Measurements from ENCODE around the gene FOXG1. TPM values are rescaled to one million over a fixed set of nuclear protein-coding genes. Genes with fewer than 3 reads are reported as not detected.

Gene FOXG1
- total and polyA plus RNA-seq, 9 of the 15 experiments (the other 6 are each of a cell fraction or from before 2014, with no cell fraction given): 0.56 to 3.7 (median 0.85) TPM

GRCh38 chr14:28766469-28766955 lies at the start of gene FOXG1 (continued):
- TF ChIP-seq, protein P1, sequence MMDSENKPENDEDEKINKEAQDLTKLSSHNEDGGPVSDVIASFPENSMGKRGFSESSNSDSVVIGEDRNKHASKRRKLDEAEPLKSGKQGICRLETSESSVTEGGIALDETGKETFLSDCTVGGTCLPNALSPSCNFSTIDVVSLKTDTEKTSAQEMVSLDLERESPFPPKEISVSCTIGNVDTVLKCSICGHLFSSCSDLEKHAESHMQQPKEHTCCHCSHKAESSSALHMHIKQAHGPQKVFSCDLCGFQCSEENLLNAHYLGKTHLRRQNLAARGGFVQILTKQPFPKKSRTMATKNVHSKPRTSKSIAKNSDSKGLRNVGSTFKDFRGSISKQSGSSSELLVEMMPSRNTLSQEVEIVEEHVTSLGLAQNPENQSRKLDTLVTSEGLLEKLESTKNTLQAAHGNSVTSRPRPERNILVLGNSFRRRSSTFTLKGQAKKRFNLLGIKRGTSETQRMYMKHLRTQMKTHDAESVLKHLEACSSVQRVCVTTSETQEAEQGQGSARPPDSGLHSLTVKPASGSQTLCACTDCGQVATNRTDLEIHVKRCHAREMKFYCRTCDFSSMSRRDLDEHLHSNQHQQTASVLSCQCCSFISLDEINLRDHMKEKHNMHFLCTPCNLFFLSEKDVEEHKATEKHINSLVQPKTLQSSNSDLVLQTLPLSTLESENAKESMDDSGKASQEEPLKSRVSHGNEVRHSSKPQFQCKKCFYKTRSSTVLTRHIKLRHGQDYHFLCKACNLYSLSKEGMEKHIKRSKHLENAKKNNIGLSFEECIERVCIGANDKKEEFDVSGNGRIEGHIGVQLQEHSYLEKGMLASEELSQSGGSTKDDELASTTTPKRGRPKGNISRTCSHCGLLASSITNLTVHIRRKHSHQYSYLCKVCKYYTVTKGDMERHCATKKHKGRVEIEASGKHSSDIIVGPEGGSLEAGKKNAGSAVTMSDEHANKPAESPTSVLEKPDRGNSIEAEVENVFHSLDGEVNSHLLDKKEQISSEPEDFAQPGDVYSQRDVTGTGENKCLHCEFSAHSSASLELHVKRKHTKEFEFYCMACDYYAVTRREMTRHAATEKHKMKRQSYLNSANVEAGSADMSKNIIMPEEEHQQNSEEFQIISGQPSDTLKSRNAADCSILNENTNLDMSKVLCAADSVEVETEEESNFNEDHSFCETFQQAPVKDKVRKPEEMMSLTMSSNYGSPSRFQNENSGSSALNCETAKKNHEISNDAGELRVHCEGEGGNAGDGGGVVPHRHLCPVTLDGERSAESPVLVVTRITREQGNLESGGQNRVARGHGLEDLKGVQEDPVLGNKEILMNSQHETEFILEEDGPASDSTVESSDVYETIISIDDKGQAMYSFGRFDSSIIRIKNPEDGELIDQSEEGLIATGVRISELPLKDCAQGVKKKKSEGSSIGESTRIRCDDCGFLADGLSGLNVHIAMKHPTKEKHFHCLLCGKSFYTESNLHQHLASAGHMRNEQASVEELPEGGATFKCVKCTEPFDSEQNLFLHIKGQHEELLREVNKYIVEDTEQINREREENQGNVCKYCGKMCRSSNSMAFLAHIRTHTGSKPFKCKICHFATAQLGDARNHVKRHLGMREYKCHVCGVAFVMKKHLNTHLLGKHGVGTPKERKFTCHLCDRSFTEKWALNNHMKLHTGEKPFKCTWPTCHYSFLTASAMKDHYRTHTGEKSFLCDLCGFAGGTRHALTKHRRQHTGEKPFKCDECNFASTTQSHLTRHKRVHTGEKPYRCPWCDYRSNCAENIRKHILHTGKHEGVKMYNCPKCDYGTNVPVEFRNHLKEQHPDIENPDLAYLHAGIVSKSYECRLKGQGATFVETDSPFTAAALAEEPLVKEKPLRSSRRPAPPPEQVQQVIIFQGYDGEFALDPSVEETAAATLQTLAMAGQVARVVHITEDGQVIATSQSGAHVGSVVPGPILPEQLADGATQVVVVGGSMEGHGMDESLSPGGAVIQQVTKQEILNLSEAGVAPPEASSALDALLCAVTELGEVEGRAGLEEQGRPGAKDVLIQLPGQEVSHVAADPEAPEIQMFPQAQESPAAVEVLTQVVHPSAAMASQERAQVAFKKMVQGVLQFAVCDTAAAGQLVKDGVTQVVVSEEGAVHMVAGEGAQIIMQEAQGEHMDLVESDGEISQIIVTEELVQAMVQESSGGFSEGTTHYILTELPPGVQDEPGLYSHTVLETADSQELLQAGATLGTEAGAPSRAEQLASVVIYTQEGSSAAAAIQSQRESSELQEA (IDR thresholded peaks at IDR 0.05; ENCODE audit: low read depth): no peak
- TF ChIP-seq NCOA1 (IDR thresholded peaks at IDR 0.05; ENCODE audit: low read depth) (no peak), HDAC1 (IDR thresholded peaks at IDR 0.05) (no peak), E2F1 (CRISPR knock-in tag; IDR thresholded peaks at IDR 0.05) (no peak), RUNX1 (IDR thresholded peaks at IDR 0.05; ENCODE audit: low read depth) (no peak), CXXC5 (CRISPR knock-in tag; IDR thresholded peaks at IDR 0.05) (peak; percentile 45; the same call in 1 of the 2 replicates), POLR2G (IDR thresholded peaks at IDR 0.05; ENCODE audit: low read depth, low read length) (peak; percentile 80), WHSC1 (IDR thresholded peaks at IDR 0.05; ENCODE audit: low read length) (no peak), ZNF175 (CRISPR knock-in tag; IDR thresholded peaks at IDR 0.05; ENCODE audit: low read depth) (no peak), ZNF24 (IDR thresholded peaks at IDR 0.05) (no peak), KDM1A (IDR thresholded peaks at IDR 0.05) (no peak), STAT6 (CRISPR knock-in tag; IDR thresholded peaks at IDR 0.05) (no peak), ZNF717 (CRISPR knock-in tag; IDR thresholded peaks at IDR 0.05) (no peak), ZFP36 (IDR thresholded peaks at IDR 0.05; ENCODE audit: low read depth, low read length, partially characterized antibody) (no peak), THRB (CRISPR knock-in tag; conservative IDR thresholded peaks at IDR 0.05) (no peak), MEF2A (IDR thresholded peaks at IDR 0.05; ENCODE audit: control insufficient read depth, low read depth, low read length) (no peak), MEF2D (tag; conservative IDR thresholded peaks at IDR 0.05; ENCODE audit: low read depth) (no peak)
